HUES64 (cell line): Measurements from ENCODE around the gene ANKRD2.

Experiments used
- H3K27ac ChIP-seq: 2 replicates; pipeline ENCODE4 v1.7.0; 2013; ENCODE audit warnings: low read depth, low read length, inconsistent platforms
- H3K27me3 ChIP-seq: 2 replicates; pipeline ENCODE4 v1.6.1; 2013; ENCODE audit warnings: mild to moderate bottlenecking, low read length; ENCODE audit not compliant: insufficient read depth
- H3K36me3 ChIP-seq: 2 replicates; pipeline ENCODE4 v1.6.1; 2013; ENCODE audit warnings: mild to moderate bottlenecking, low read length; ENCODE audit not compliant: insufficient read depth
- H3K4me1 ChIP-seq: 2 replicates; pipeline ENCODE4 v1.6.1; 2013; ENCODE audit warnings: mild to moderate bottlenecking, low read length, moderate library complexity; ENCODE audit not compliant: insufficient read depth
- H3K4me3 ChIP-seq: 2 replicates; pipeline ENCODE4 v1.5.1; 2013; ENCODE audit warnings: mild to moderate bottlenecking, low read length, moderate library complexity
- H3K9ac ChIP-seq: 2 replicates; pipeline ENCODE4 v1.6.1; 2013; ENCODE audit warnings: mild to moderate bottlenecking, low read depth, low read length
- H3K9me3 ChIP-seq: 2 replicates; pipeline ENCODE4 v1.6.1; 2013; ENCODE audit warnings: low read depth, low read length; ENCODE audit not compliant: insufficient read depth
- WGBS: fragments of 150-250, 120-280 bp; methylation state at CpG from one replicate; pipeline ENCODE4 v1.1.7; 2013; ENCODE audit warnings: missing lambda C conversion rate; 5-methylcytosine and 5-hydroxymethylcytosine counted together

ANKRD2 gene

GRCh38 chr10:97601268-97602215 is 29.0 kb downstream of the ANKRD2 start:
- Histone ChIP-seq H3K9me3 (no peaks in the 10 kb centered on the region), H3K4me3 (no peak overlapping the region), H3K27ac (no peak overlapping the region), H3K36me3 (no peaks in the 10 kb centered on the region), H3K9ac (no peak overlapping the region), H3K4me1 (no peaks in the 10 kb centered on the region), H3K27me3 (no peaks in the 10 kb centered on the region)
- WGBS: 84% methylated on average over 21 of the region's 21 CpGs

- Histone ChIP-seq H3K9me3 (no peaks in the 10 kb centered on the region), H3K9ac (no peak overlapping the region), H3K36me3 (no peaks in the 10 kb centered on the region), H3K4me3 (no peak overlapping the region), H3K4me1 (peaks cover 6% of the 10 kb centered on the region; the same call in 1 of the 2 replicates), H3K27me3 (no peaks in the 10 kb centered on the region), H3K27ac (no peak overlapping the region)
- WGBS: 96% methylated on average over 5 of the region's 5 CpGs
Measured at GRCh38 chr10:97607095-97607636, 34.6 kb downstream of the ANKRD2 start.

GRCh38 chr10:97608991-97609561 is 36.5 kb downstream of the ANKRD2 start:
- H3K9ac ChIP-seq: no peak overlapping the region
- no peaks in the 10 kb centered on the region for H3K27me3 ChIP-seq
- H3K4me3 ChIP-seq: no peak overlapping the region
- no peaks in the 10 kb centered on the region for H3K36me3 ChIP-seq
- WGBS: 93% methylated on average over 13 of the region's 13 CpGs
- H3K4me1 ChIP-seq: peaks cover 6% of the 10 kb centered on the region; the same call in 1 of the 2 replicates
- H3K27ac ChIP-seq: no peak overlapping the region
- H3K9me3 ChIP-seq: no peaks in the 10 kb centered on the region

GRCh38 chr10:97611473-97611872 is 38.9 kb downstream of the ANKRD2 start:
- no peak overlapping the region for H3K9ac ChIP-seq
- WGBS: 70% methylated on average over 12 of the region's 12 CpGs

GRCh38 chr10:97612386-97612785 is 39.8 kb downstream of the ANKRD2 start:
- no peak overlapping the region for H3K9ac ChIP-seq
- no peaks in the 10 kb centered on the region for H3K27me3 ChIP-seq
- H3K27ac ChIP-seq: no peak overlapping the region
- H3K9me3 ChIP-seq: no peaks in the 10 kb centered on the region
- 38% methylated on average over 2 of the region's 2 CpGs for WGBS
- H3K4me1 ChIP-seq: peaks cover 6% of the 10 kb centered on the region; the same call in 1 of the 2 replicates
- peaks cover 11% of the 10 kb centered on the region for H3K36me3 ChIP-seq
- H3K4me3 ChIP-seq: no peak overlapping the region

More at GRCh38 chr10:97611473-97611872, 38.9 kb downstream of the ANKRD2 start:
- Histone ChIP-seq H3K36me3 (peaks cover 11% of the 10 kb centered on the region), H3K9me3 (no peaks in the 10 kb centered on the region), H3K27me3 (no peaks in the 10 kb centered on the region), H3K4me3 (no peak overlapping the region), H3K4me1 (peaks cover 6% of the 10 kb centered on the region; the same call in 1 of the 2 replicates), H3K27ac (no peak overlapping the region)

- Histone ChIP-seq H3K36me3 (peaks cover 15% of the 10 kb centered on the region), H3K27ac (no peak overlapping the region), H3K4me1 (no peaks in the 10 kb centered on the region), H3K9ac (no peak overlapping the region), H3K9me3 (no peaks in the 10 kb centered on the region), H3K27me3 (no peaks in the 10 kb centered on the region), H3K4me3 (no peak overlapping the region)
- WGBS: 98% methylated on average over 4 of the region's 4 CpGs
Measured at GRCh38 chr10:97618285-97618684, 45.7 kb downstream of the ANKRD2 start.

- Histone ChIP-seq H3K27me3 (no peaks in the 10 kb centered on the region), H3K36me3 (peaks cover 15% of the 10 kb centered on the region), H3K9ac (no peak overlapping the region), H3K4me1 (no peaks in the 10 kb centered on the region), H3K4me3 (no peak overlapping the region), H3K9me3 (no peaks in the 10 kb centered on the region), H3K27ac (no peak overlapping the region)
- WGBS: 95% methylated on average over 3 of the region's 4 CpGs
Measured at GRCh38 chr10:97618733-97619132, 46.2 kb downstream of the ANKRD2 start.

- H3K4me1 ChIP-seq: no peaks in the 10 kb centered on the region
- no peak overlapping the region for H3K4me3 ChIP-seq
- no peak overlapping the region for H3K27ac ChIP-seq
- no peaks in the 10 kb centered on the region for H3K27me3 ChIP-seq
- H3K9ac ChIP-seq: no peak overlapping the region
- 100% methylated on average over 1 of the region's 1 CpG for WGBS
- peaks cover 3% of the 10 kb centered on the region for H3K36me3 ChIP-seq
- no peaks in the 10 kb centered on the region for H3K9me3 ChIP-seq
Measured at GRCh38 chr10:97623277-97623676, 50.7 kb downstream of the ANKRD2 start.

GRCh38 chr10:97627731-97628130 is 55.2 kb downstream of the ANKRD2 start:
- Histone ChIP-seq H3K27me3 (no peaks in the 10 kb centered on the region), H3K9ac (no peak overlapping the region), H3K9me3 (no peaks in the 10 kb centered on the region), H3K4me1 (no peaks in the 10 kb centered on the region), H3K27ac (no peak overlapping the region), H3K4me3 (no peak overlapping the region), H3K36me3 (no peaks in the 10 kb centered on the region)
- 91% methylated on average over 4 of the region's 4 CpGs for WGBS

- 97% methylated on average over 3 of the region's 3 CpGs for WGBS
- no peak overlapping the region for H3K9ac ChIP-seq
- no peaks in the 10 kb centered on the region for H3K4me1 ChIP-seq
- H3K9me3 ChIP-seq: no peaks in the 10 kb centered on the region
- no peak overlapping the region for H3K27ac ChIP-seq
- H3K36me3 ChIP-seq: no peaks in the 10 kb centered on the region
- no peak overlapping the region for H3K4me3 ChIP-seq
- no peaks in the 10 kb centered on the region for H3K27me3 ChIP-seq
Measured at GRCh38 chr10:97628228-97628627, 55.6 kb downstream of the ANKRD2 start.

GRCh38 chr10:97629289-97629688 is 56.7 kb downstream of the ANKRD2 start:
- H3K9me3 ChIP-seq: no peaks in the 10 kb centered on the region
- no peak overlapping the region for H3K27ac ChIP-seq
- H3K36me3 ChIP-seq: no peaks in the 10 kb centered on the region
- no peak overlapping the region for H3K9ac ChIP-seq
- 95% methylated on average over 5 of the region's 5 CpGs for WGBS
- H3K4me3 ChIP-seq: no peak overlapping the region
- no peaks in the 10 kb centered on the region for H3K4me1 ChIP-seq
- H3K27me3 ChIP-seq: no peaks in the 10 kb centered on the region
